ENCODE data around the gene MSMB. TPM values are rescaled to one million over a fixed set of nuclear protein-coding genes. Genes with fewer than 3 reads are reported as not detected.

The MSMB gene
- total and polyA plus RNA-seq, 9 of the 15 experiments (the other 6 are each of a cell fraction or from before 2014, with no cell fraction given): 0.21 to 0.60 TPM; not detected in 7

- Histone ChIP-seq H3K4me2 (ENCODE audit: insufficient read depth, low read length) (no peak overlapping the region), H3K9me3 (replicated peaks; ENCODE audit: control insufficient read depth, insufficient read depth, low read depth, low read length) (no peaks in the 10 kb centered on the region), H3K9me1 (ENCODE audit: control insufficient read depth, insufficient read depth, low read length) (no peaks in the 10 kb centered on the region), H3K4me3 (no peak overlapping the region), H2AFZ (ENCODE audit: low read depth, low read length) (no peak overlapping the region), H3K27ac (ENCODE audit: extremely low read depth, low read depth, low read length) (no peak overlapping the region), H4K20me1 (replicated peaks; ENCODE audit: control insufficient read depth, insufficient read depth, low read length) (no peaks in the 10 kb centered on the region), H3K36me3 (ENCODE audit: control insufficient read depth, insufficient read depth, low read length) (no peaks in the 10 kb centered on the region), H3K9ac (ENCODE audit: insufficient read depth in 1 of 2, low read depth in 2 of 2, low read length in 2 of 2) (no peak overlapping the region), H3K79me2 (ENCODE audit: control insufficient read depth, insufficient read depth, low read length) (no peaks in the 10 kb centered on the region), H3K4me1 (replicated peaks in 1 of 2; ENCODE audit: control insufficient read depth in 2 of 2, insufficient read depth in 2 of 2, low read length in 2 of 2) (peaks cover 8 to 15% of the 10 kb centered on the region in 2 experiments), H3K27me3 (ENCODE audit: control insufficient read depth in 2 of 2, insufficient read depth in 2 of 2, low read length in 2 of 2) (no peaks in the 10 kb centered on the region)
- intact Hi-C loops (cut with micrococcal nuclease): no loop called here
- in situ Hi-C loops (cut with MboI): loop anchor here (25.0 kb wide), 1 partner anchor 1686 kb away; the partner anchor contains the start of gene SYT15B
- WGBS (ENCODE audit: insufficient coverage, low coverage, missing lambda C conversion rate): 34% methylated on average over 3 of the region's 3 CpGs
- FAIRE-seq (no peak), DNase-seq (ENCODE audit: extremely low read depth in 1 of 4, low spot score in 3 of 4) (no peak), ATAC-seq (no peak)
- no TSS peak for BruUV-seq (replicated peaks)
- POLR2A ChIA-PET: no interaction called here
- CTCF ChIA-PET (ENCODE audit: low intra/inter-chr PET ratio): no interaction called here
- TF ChIP-seq ZBTB11 (CRISPR knock-in tag; IDR thresholded peaks at IDR 0.05) (no peak), ZKSCAN8 (CRISPR knock-in tag; IDR thresholded peaks at IDR 0.05) (no peak), DIDO1 (tag; IDR thresholded peaks at IDR 0.05; ENCODE audit: low read depth) (no peak), NFATC3 (IDR thresholded peaks at IDR 0.05) (no peak), TRIM25 (IDR thresholded peaks at IDR 0.05; ENCODE audit: borderline replicate concordance) (no peak), NCOA2 (IDR thresholded peaks at IDR 0.05; ENCODE audit: partially characterized antibody in 2 of 2) (no peak), SMARCC2 (IDR thresholded peaks at IDR 0.05; ENCODE audit: low read depth) (no peak), E2F8 (IDR thresholded peaks at IDR 0.05; ENCODE audit: low read depth, partially characterized antibody) (no peak), NR2C2 (CRISPR knock-in tag; IDR thresholded peaks at IDR 0.05) (no peak), NR2C2 (tag; IDR thresholded peaks at IDR 0.05) (no peak), HOXB6 (CRISPR knock-in tag; IDR thresholded peaks at IDR 0.05; ENCODE audit: borderline replicate concordance) (no peak)
Observed at GRCh38 chr10:46075869-46076268, 29.8 kb upstream of the MSMB start.
